GM18499 (cell line): Measurements from ENCODE around the gene PDE7B.

Experiments
- ATAC-seq: cut with Tn5 transposase; IDR thresholded peaks from one replicate; pipeline ENCODE4 v1.9.1; 2021; ENCODE audit warnings: moderate number of reproducible peaks; ENCODE audit not compliant: insufficient read depth, unreplicated experiment

Gene PDE7B

GRCh38 chr6:136169394-136170148 is 318.1 kb downstream of the PDE7B start:
- ATAC-seq = no peak

GRCh38 chr6:136171231-136171630 is 319.7 kb downstream of the PDE7B start:
- no peak for ATAC-seq

- no peak for ATAC-seq
Observed at GRCh38 chr6:136173519-136174507, 322.3 kb downstream of the PDE7B start.

- no peak for ATAC-seq
Observed at GRCh38 chr6:136174510-136174909, 323.0 kb downstream of the PDE7B start.

GRCh38 chr6:136175873-136176272 is 324.4 kb downstream of the PDE7B start:
- ATAC-seq = no peak

GRCh38 chr6:136178749-136179148 is 327.2 kb downstream of the PDE7B start:
- ATAC-seq = no peak

GRCh38 chr6:136180704-136181511 is 329.4 kb downstream of the PDE7B start:
- no peak for ATAC-seq

- ATAC-seq = no peak
Observed at GRCh38 chr6:136181512-136181833, 330.0 kb downstream of the PDE7B start.

GRCh38 chr6:136181861-136182260 is 330.4 kb downstream of the PDE7B start:
- ATAC-seq = no peak

GRCh38 chr6:136184738-136185137 is 333.2 kb downstream of the PDE7B start:
- ATAC-seq = no peak

- no peak for ATAC-seq
Observed at GRCh38 chr6:136186363-136186762, 334.9 kb downstream of the PDE7B start.

GRCh38 chr6:136188486-136188885 is 337.0 kb downstream of the PDE7B start:
- no peak for ATAC-seq

GRCh38 chr6:136189104-136189503 is 337.6 kb downstream of the PDE7B start:
- no peak for ATAC-seq

GRCh38 chr6:136191606-136192312 is 340.3 kb downstream of the PDE7B start:
- no peak for ATAC-seq

- ATAC-seq = no peak
Observed at GRCh38 chr6:136192902-136193301, 341.4 kb downstream of the PDE7B start.

- no peak for ATAC-seq
Observed at GRCh38 chr6:136201732-136202131, 350.2 kb downstream of the PDE7B start.

GRCh38 chr6:136208783-136209182 is 357.3 kb downstream of the PDE7B start:
- no peak for ATAC-seq

GRCh38 chr6:136209496-136209895 is 358.0 kb downstream of the PDE7B start:
- ATAC-seq = no peak

- no peak for ATAC-seq
Observed at GRCh38 chr6:136210398-136211165, 359.1 kb downstream of the PDE7B start.
